CD4-positive, alpha-beta T cell treated with Interleukin-4 for 4 hours (primary cell): ENCODE results near the gene WASHC4.

Source experiments
- DNase-seq: peaks from one replicate; pipeline ENCODE4 v3.0.0-alpha.2; 2020

Gene WASHC4, protein sequence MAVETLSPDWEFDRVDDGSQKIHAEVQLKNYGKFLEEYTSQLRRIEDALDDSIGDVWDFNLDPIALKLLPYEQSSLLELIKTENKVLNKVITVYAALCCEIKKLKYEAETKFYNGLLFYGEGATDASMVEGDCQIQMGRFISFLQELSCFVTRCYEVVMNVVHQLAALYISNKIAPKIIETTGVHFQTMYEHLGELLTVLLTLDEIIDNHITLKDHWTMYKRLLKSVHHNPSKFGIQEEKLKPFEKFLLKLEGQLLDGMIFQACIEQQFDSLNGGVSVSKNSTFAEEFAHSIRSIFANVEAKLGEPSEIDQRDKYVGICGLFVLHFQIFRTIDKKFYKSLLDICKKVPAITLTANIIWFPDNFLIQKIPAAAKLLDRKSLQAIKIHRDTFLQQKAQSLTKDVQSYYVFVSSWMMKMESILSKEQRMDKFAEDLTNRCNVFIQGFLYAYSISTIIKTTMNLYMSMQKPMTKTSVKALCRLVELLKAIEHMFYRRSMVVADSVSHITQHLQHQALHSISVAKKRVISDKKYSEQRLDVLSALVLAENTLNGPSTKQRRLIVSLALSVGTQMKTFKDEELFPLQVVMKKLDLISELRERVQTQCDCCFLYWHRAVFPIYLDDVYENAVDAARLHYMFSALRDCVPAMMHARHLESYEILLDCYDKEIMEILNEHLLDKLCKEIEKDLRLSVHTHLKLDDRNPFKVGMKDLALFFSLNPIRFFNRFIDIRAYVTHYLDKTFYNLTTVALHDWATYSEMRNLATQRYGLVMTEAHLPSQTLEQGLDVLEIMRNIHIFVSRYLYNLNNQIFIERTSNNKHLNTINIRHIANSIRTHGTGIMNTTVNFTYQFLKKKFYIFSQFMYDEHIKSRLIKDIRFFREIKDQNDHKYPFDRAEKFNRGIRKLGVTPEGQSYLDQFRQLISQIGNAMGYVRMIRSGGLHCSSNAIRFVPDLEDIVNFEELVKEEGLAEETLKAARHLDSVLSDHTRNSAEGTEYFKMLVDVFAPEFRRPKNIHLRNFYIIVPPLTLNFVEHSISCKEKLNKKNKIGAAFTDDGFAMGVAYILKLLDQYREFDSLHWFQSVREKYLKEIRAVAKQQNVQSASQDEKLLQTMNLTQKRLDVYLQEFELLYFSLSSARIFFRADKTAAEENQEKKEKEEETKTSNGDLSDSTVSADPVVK

DNA sequence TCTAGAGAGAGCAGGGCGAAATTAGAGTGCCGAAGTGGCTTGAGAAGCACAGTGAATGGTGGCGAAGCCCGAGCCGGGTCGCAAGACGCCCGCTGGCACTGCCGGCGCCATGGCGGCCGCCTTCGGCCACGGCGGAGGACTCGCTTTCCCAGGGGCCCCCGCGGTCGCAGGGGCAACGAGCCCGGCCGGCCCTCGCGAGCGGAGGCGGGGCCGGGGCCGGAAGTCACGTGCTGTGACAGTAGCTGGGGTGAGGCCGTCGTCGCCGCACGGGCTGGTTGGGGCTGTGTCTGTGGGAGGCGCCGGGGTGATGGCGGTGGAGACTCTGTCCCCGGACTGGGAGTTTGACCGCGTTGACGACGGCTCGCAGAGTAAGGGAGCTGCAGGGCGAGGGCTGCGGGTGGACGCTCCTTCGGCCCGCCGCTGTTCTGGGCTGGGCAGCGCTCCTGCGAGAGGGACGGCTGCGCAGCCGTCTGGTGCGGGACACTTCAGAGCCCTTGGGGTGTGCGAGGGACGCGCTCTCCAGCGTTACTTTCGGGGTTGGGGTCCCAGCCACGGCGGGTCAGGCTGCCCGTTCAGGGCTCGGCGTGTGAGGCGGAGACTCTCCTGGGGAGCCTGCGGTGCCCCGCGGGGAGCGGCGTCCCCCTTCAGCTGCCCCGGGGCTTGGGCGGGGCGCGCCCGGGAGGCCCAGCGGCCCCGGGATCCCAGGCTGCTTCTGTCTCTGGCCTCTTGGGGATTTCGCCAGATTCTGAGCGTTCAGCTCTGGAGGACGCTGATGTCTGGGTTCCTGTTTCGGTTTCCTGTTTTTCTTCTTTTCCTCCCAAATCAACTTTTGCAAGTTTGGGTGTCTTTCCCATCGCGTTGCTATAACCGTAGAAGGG, at the start of gene WASHC4:
Gene WASHC4, plus strand, starts transcription at position 238 of the 878 bp plus-strand sequence. Its CDS starts 70 bp downstream, at position 308.
- peak; percentile 88 for DNase-seq

DNA sequence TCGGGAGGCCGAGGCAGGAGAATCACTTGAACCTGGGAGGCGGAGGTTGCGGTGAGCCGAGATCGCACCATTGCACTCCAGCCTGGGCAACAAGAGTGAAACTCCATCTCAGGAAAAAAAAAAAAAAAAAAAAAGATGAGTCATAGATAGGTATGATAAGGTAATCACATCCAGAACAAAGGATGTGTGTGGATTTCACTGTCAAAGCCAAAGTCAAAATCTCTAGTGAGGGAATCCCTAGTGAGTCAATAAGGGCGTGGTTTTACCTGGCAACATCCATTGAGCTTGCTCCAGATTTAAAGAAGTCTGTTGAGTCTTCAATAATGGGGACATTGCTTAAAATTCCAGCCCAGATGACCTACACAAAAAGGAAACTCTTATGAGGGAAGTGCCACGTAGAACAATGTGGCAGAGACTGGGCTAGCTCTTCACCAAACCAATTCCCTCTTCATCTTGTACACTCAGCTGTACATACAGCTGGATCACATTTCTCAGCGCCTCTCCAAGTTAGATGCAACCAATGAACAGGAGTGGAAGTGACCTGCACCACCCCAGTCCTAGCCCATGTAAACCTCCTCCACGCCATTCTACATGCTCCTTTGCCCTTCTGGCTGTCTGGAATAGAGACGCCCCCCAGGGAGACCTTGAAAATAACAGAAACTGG, 46.7 kb upstream of the WASHC4 start:
- no peak for DNase-seq

DNA sequence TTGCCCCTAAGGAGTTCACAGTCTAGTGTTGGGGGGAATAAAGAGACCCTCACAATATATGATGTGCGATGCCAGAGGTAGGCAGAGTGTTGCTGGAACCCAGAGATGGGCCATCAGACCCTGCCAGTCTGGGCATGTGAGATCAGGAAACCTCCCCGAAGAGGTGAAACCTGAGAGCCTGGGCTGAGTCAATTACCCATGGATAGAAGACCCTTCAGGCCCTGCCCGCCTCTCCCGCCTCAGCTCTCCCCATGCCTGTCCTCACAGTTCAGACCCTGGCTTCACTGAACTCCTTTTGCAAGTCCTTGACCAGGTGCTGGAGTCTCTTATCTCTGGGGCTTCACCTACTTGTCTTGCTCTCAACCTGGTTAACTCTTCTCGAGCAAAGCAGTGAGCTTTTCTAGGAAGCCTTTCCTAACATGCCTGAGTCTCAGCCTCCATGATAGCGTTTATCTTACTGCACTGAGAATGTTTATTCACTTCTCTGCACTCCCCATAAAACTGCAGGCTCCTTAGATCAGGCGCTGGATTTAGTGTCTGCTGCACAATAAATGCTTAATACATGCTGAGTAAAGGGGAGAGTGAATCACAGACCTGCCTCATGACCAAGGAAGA, 42.9 kb upstream of the WASHC4 start:
- DNase-seq = no peak

DNA sequence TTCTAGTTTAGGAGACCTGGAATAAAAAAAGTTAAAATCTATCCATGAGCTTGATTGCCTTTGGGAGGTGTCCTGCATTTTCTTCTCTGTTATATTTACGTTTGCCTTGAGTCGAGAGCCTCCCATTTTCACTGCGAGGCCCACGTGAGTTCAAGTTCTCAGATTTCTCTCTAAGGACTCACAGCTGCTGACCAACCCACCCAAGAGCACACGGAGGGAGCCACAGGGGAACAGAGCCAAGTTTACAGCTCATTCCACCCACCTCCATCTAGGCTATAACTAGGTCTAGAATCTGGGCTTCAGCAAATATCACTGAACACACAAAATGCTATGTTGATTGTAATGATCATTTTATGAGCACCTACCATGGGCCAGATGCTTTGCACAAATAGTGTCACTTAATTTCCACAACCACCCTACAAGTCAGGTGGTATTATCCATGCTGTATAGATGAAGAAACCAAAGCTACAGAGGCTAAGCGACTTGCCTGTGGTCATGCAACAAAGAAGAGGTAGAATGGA, 40.0 kb upstream of the WASHC4 start:
- DNase-seq = no peak

DNA sequence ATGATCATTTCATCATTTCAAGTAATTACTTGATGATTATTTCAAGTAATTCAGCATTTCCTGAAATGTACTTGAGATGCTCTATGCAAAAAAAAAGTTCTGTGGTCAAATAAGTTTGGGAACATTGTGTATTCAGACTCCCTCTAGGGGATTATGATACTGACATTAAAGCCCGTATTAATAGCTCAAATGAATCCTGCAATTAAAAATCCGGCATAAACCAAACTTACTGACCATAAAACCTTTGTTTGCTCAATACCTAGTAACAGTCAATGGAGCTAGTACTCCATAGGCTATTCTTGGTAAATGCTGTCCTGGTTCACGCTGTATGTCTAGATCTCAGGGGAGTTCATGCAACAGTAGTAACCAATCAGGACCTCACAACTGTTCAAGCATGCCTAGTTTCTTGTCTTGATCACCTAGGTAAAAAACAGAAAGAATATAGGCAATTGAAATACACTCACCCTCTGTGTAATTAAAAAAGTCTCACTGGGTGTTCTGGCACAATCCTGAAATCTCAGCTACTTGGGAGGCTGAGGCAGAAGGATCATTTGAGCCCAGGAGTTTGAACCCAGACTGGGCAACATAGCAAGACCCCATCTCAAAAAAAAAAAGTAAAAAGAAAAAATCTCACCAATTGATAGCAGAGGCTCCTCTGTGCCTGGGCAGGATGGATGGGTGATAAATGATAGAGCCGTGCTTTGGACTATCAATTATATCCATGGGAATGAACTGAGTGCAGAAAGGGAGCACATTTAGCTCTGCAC, 37.4 kb upstream of the WASHC4 start:
- DNase-seq = no peak

DNA sequence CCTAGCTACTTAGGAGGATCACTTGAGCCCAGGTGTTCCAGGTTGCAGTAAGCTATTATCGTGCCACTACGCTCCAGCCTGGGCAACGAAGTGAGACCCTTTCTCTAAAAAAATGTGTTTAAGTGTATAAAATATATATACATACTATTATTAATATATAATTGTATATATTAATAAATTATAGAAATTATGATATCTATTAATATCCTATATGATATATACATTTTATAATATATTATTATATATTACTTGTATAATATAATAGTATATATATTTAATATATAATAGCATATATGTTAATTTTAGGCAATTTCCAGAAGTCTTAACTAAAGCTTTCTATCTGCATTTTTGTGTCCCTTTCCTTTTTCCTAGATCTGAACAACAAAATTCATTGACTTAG, 35.5 kb upstream of the WASHC4 start:
- DNase-seq = no peak

DNA sequence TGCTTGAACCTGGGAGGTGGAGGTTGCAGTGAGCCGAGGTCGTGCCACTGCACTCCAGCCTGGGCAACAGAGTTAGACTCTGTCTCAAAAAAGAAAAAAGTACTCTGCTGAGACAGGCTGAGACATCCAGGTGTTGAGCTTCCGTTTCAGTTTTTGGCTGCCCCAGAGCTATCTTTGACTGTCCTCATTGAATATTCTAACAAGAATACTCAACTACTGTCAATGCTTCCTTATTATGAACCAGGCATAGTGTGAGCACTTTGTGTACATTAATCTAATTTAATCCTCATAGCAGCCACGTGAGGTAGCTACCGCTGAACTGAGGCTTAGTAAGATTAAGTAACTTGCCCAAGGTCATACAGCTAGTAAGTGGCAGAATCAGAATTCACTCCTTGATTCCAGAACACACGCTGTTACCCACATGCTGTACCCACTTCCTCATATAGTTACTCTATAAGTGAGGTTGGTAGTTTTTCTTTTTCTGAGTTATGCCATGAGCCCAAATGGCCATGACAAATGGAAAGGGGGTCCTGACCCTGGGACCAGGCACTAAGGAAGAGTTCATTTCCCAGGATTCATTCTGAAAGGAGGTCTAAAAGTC, 34.5 kb upstream of the WASHC4 start:
- no peak for DNase-seq

DNA sequence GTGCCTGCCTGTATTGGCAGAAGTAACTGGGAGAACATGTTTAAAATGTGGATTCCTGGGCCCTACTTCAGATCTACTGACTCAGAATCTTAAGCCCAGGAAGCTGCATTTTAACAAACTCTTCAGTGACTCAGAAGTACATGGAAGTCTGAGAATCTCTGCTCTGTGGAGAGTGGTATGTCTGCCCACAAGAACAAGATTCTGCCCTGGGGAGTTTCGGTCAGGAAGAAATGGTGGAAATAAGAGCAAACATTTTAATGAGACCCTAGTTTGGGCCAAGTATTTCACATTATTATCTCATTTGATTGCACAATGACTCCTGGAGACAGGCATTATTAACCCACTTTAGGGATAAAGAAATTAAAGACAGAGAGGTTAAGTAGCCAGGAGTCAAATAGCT, 31.4 kb upstream of the WASHC4 start:
- no peak for DNase-seq

DNA sequence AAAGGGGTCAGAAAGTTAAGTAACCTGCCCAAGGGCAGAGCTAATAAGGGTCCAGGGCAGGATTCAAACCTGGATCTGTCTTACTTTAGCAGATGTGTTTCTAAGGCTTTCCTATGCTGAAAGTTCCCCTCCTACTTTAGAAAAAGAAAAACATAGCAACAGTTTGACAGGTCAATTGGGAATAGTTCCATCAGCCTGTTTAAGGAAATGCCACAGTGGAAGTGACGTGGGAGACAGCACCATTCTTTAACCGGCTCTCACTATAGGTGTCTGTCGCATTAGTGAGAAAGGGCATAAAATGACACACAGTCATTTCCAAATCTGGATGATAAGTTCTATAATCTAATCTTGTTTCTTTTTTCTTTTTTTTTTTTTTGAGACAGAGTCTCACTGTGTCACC, 30.6 kb upstream of the WASHC4 start:
- DNase-seq = no peak

DNA sequence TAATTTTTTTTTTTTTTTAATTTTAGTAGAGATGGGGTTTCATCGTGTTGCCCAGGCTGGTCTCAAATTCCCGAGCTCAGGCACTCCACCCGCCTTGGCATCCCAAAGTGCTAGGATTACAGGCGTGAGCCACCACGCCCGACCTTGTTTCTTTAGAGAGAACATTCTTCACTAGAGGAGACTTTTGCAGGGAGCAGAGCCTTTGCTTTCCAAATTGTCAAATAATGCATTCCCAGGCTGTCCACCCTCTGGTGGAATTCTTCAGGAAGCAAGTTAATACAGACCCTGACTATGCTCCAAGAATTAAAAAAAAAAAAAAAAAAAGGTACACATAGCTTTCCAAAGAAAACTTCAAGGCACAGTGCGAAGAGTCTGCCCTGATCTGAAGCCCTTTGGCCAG, 30.1 kb upstream of the WASHC4 start:
- no peak for DNase-seq

DNA sequence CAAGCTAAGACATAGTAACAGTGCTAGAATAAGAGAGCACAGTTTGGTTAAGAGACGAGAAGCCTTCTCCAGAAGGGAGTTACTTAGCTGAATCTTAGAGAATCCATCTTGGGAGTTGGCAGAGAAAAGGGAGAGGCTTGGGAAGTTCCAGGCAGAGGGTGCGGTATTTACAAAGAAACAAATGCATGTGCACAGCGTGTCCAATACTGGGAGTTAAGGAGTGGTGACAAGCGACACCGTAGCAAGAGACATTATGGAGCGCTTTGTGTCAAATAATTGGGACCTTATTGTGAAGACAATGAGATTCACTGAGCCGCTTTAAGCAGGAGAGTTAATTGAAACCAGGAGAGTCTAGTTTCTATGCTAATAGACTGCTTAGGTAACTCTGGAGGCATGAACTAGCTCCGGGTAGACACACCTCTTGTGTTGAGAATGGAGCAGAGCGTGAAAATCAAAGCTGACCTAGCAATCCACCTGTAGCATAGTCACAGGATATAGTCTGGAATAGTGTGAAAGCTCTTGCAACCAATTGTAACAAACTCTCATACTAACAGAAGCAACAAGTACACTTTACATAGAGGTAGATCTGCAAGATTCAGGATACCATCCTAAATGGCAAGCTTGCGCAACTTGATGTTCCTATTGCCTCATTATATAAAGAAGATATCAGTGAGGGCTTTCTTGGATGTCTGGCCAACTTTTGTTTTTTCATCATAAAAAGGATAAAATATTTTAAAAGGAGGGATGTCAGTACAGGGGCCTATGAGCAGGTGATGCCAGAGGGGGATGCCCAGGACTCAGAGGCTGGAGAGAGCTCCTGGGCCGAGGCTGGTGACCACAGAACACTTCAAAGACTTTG, 28.6 kb upstream of the WASHC4 start:
- DNase-seq = no peak

DNA sequence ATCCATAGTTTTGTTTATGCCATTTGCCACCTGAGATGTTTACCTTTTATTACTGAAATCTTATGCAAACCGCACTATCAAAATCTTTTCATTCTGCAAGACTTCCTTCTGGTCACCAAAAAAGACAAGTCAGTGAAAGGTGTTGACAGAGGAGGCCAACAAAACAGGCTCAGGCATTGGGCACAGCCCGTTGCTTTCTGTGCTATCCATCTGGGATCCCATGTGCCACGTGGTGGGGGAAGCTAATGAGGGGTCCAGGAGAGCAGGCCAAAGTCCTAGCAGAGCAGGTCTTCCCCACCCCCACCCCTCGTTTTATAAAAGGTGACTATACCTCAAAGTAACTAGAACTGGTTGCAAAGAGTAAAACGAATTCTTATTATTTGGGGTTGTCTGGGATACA, 24.5 kb upstream of the WASHC4 start:
- DNase-seq = no peak

DNA sequence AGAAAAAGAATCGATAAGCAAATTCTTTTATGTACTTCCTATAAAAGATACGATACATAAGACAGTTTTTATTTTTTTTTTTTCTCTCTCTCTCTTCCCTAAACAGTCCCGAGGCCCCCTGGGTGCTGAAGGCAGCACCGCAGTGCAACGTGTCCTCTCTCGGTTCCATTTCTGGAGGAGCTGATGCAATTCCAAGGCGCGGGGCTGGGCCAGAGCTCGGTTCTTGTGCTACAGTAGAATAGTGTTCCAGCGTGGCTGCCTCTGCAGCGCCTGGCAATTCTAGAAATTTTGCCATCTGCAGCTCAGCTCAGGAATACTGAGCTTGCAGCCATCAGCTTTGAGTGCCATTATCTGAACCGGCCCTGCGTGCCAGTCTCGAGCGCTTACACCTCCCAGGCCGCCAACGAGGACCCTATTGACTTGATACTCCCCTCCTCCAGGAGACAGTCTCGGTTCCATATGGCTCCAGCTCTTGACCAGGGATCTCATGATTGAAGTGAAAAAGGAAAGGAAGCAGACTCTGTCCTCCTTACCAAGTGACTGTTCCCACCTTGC, 23.9 kb upstream of the WASHC4 start:
- DNase-seq = no peak

DNA sequence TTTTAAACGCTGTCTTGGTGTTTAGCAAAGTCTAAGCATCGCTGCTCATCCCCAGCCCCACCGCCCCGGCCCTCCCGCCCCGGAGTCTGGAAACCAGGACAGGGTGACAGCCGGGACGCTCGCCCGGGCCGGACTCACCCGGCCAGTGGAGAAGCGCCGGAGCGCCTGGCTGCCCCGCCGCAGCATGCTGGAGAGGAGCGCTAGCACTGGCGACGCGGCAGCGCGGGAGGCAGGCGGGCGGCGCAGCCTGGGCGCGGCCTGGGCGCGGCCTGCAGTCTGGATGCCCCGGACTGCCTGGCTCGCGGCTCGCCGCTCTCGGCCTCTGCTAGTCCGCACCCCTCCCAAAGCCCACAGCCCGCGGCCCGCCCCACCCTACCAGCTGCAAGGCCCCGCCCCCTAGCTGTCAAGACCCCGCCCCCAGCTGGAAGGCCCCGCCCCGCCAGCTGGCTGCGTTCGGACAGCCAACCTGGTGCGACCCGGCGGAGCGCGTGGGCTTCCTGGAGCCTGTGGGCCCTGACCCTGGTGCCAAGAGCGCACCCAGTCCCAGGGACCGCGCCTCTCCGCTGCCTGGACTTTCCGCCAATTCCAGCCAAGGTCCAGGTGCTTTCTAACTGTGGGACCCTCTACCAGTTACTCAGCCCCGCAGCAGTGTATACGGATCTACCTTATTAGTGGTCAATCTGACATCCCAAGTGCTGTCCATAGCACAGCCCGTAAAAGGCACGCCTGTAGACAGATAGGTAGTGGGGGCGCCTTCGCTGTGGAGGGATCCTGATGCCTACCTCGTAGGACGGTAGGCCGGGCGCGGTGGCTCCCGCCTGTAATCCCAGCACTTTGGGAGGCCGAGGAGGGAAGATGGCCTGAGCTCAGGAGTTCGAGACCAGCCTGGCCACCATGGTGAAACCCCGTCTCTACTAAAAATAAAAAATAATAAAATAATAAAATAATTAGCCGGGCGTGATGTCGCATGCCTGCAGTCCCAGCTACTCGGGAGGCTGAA, 23.0 kb upstream of the WASHC4 start, which contains the start of gene ALDH1L2:
Gene ALDH1L2, minus strand, starts transcription at position 208 of the 1,000 bp plus-strand sequence. Its CDS starts 22 bp downstream, at position 186.
- DNase-seq = peak; percentile 33

DNA sequence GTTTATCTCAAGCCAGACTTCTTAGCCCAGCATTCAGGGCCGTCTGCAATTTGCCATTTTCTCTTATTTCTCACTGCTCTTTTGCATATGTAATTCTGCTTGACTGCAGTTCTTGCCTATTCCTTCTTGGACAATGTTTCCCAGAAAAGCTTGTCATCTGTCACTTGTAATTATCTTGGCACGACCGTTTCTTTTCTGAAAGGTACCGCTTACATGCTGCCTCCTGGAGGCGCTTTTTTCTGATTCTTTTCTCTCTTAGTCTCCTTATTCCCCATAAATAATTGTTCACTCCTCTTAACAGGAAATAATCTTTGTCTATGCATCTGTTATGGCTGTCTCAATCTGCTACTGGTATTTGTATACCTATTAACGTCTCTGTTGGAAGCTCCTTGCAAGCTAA, 22.0 kb upstream of the WASHC4 start:
- DNase-seq = no peak

DNA sequence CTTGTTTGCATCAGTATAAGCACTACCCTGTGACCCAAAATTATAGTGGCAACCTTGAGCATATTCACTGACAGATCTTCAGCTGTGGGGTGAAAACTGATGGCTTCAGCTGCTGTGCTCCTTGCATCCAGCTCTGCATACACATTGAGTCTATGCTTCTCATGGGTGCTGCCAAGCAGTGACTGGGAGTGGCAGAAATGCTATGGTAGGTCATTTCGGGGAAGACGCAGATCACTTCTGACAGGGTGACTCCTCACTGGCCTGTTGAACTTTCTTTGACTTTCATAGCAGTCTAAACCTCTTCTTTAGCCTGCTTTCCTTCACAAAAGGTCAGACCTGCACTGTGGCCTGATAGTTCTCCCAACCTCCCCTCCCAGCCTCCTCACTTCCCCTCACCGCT, 17.7 kb upstream of the WASHC4 start:
- DNase-seq = no peak

DNA sequence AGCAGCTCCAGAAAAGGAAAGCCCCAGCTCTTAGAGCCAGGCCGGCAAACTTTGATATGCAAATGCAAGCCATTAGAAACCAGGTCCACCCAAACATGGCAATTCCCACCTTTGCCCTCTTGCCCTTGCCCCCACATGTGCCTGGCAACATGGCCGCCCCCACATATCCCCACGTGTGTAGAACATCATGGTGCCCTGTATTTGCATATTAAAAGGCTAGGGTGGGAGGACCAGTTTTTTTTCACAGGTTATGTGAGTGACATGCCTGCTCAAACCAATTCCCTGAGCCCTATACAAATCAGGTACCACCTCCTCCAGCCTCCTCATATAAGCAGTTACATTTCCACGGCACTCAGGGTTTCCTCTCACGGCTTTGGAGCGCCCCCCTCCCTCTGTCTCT, 17.2 kb upstream of the WASHC4 start:
- no peak for DNase-seq
